GM23248 (cell line): ENCODE results near the gene MCTP2. TPM values are rescaled to one million over a fixed set of nuclear protein-coding genes. Genes with fewer than 3 reads are reported as not detected.

Experiments used
- DNase-seq: peaks from one replicate; pipeline ENCODE4 v3.0.0-alpha.2; 2015
- H2AFZ ChIP-seq: fragments of 200-600 bp; sonication (generic); 2 replicates; pipeline ENCODE4 v1.6.1; 2016; ENCODE audit warnings: antibody characterized with exemption
- H3F3A ChIP-seq: fragments of 200-600 bp; sonication (generic); 2 replicates; pipeline ENCODE4 v1.6.1; 2016; ENCODE audit warnings: mild to moderate bottlenecking, antibody characterized with exemption, mixed run types; ENCODE audit not compliant: insufficient read depth
- H3K27ac ChIP-seq: fragments of 200-600 bp; sonication (generic); 2 replicates; pipeline ENCODE4 v1.5.1; 2016; ENCODE audit warnings: mild to moderate bottlenecking
- H3K27me3 ChIP-seq: fragments of 200-600 bp; sonication (generic); replicated peaks from 2 replicates; pipeline ENCODE4 v1.6.1; 2016; ENCODE audit warnings: mild to moderate bottlenecking; ENCODE audit not compliant: insufficient read depth
- H3K36me3 ChIP-seq: fragments of 200-600 bp; sonication (generic); 2 replicates; pipeline ENCODE4 v1.6.1; 2016; ENCODE audit warnings: low read depth, mild to moderate bottlenecking
- H3K4me1 ChIP-seq: fragments of 200-600 bp; sonication (generic); 2 replicates; pipeline ENCODE4 v1.6.1; 2016; ENCODE audit warnings: mild to moderate bottlenecking; ENCODE audit not compliant: insufficient read depth
- H3K4me2 ChIP-seq: fragments of 200-600 bp; sonication (generic); one replicate; pipeline ENCODE4 v1.6.1; 2016; ENCODE audit warnings: mild to moderate bottlenecking; ENCODE audit not compliant: unreplicated experiment
- H3K4me3 ChIP-seq: fragments of 200-600 bp; sonication (generic); 2 replicates; pipeline ENCODE4 v1.5.1; 2016; ENCODE audit warnings: mild to moderate bottlenecking
- H3K79me2 ChIP-seq: fragments of 200-600 bp; sonication (generic); 2 replicates; pipeline ENCODE4 v1.6.1; 2016; ENCODE audit warnings: mild to moderate bottlenecking; ENCODE audit not compliant: insufficient read depth
- H3K9ac ChIP-seq: fragments of 200-600 bp; sonication (generic); 2 replicates; pipeline ENCODE4 v1.6.1; 2016; ENCODE audit warnings: mild to moderate bottlenecking
- H3K9me2 ChIP-seq: fragments of 200-600 bp; sonication (generic); 2 replicates; pipeline ENCODE4 v1.6.1; 2016; ENCODE audit warnings: mixed run types, mild to moderate bottlenecking, moderate library complexity; ENCODE audit not compliant: insufficient read depth
- H3K9me3 ChIP-seq: fragments of 200-600 bp; sonication (generic); one replicate; pipeline ENCODE4 v1.6.1; 2017; ENCODE audit warnings: low read depth
- H4K20me1 ChIP-seq: fragments of 200-600 bp; sonication (generic); 2 replicates; pipeline ENCODE4 v1.6.0; 2016; ENCODE audit not compliant: insufficient read depth
- EZH2 ChIP-seq: fragments of 200-600 bp; sonication (generic); IDR thresholded peaks from 2 replicates; pipeline ENCODE4 v1.6.1; 2018; ENCODE audit warnings: antibody characterized with exemption, mild to moderate bottlenecking; ENCODE audit not compliant: insufficient read depth, poor library complexity, severe bottlenecking
- EZH2phosphoT487 ChIP-seq: fragments of 200-600 bp; sonication (generic); IDR thresholded peaks from 2 replicates; pipeline ENCODE4 v1.6.1; 2018; ENCODE audit warnings: antibody characterized with exemption, moderate library complexity, mild to moderate bottlenecking, low read depth; ENCODE audit not compliant: insufficient read depth
- WGBS, 2 experiments: methylation state at CpG; one replicate each; pipeline ENCODE4 v1.1.6; 2015 to 2017; ENCODE audit warnings: low lambda C conversion rate in 2 of 2, low coverage in 1 of 2; ENCODE audit errors: missing lambda C conversion rate in 2 of 2; 5-methylcytosine and 5-hydroxymethylcytosine counted together
- in situ Hi-C: fragments of 300-500 bp; cut with MboI; formaldehyde crosslinking; loops from 2 replicates; pipeline ENCODE4 v1.15.0; 2020
- polyA plus RNA-seq: library from polyadenylated mRNA; unstranded; fragments of >200 nt; fragmentation: Nextera tagmentation; extraction: Ambion mirVana; gene quantifications from 2 replicates; pipeline ENCODE4 v1.2.1, GENCODE V29; 2016
- total RNA-seq: library from RNA; depleted of rRNA; stranded (reverse); fragments of >200 nt; shearing (Covaris generic); gene quantifications from 2 replicates; pipeline ENCODE4 v1.2.3, GENCODE V29; 2014

Gene MCTP2
- total and polyA plus RNA-seq, 2 experiments from 2014 or later, result 0.70 to 0.97 TPM

DNA sequence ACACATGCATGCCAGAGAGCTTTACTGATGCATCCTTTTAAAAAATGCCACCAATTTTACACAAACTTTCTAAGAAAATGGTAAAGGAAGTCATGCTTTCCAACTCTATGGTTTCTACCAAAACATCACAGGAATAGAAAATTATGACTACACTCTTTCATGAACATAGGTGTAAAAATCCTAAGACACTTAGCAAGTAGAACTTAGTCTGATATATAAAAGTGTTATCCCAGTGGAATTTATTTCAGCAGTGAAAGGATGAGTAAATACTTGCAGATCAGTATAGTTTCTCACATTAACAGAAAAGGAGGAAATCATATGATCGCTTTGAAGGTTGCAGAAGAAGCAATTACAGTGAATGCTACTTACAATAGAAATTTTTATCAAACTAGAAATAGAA is 43.4 kb downstream of the MCTP2 start:
- H3K9me3 ChIP-seq, result no peaks in the 10 kb centered on the region
- H3K9ac ChIP-seq, result no peak overlapping the region
- H3K27ac ChIP-seq, result no peak overlapping the region
- H2AFZ ChIP-seq, result no peak overlapping the region
- H3K79me2 ChIP-seq, result no peaks in the 10 kb centered on the region
- no peak for TF ChIP-seq EZH2phosphoT487
- no peak for TF ChIP-seq EZH2
- H3F3A ChIP-seq, result no peaks in the 10 kb centered on the region
- in situ Hi-C loops, result no loop called here
- H3K9me2 ChIP-seq, result no peaks in the 10 kb centered on the region
- no peaks in the 10 kb centered on the region for H3K36me3 ChIP-seq
- H3K4me2 ChIP-seq, result no peak overlapping the region
- no peaks in the 10 kb centered on the region for H3K27me3 ChIP-seq
- H3K4me3 ChIP-seq, result no peak overlapping the region
- H4K20me1 ChIP-seq, result no peaks in the 10 kb centered on the region
- no peak for DNase-seq
- 81 to 88% methylated on average over 1 of the region's 1 CpG for WGBS, 2 experiments
- H3K4me1 ChIP-seq, result no peaks in the 10 kb centered on the region

DNA sequence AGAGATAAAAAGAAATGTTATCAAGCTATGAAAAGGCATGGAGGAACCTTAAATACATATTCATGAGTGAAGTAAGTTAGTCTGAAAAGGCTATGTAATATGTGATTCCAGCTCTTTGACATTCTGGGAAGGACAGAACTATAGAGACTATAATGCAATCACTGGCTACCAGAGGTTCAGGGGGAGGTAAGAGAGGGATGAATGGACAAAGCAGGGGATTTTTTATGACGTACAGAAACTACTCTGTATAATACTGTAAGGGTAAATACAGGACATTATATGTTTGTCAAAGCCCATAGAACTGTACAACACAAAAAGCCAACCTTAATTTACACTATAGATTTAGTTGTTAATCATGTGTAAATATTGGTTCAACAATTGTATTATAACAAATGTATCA is 46.1 kb downstream of the MCTP2 start:
- WGBS, 2 experiments, result 24 to 56% methylated on average over 1 of the region's 1 CpG
- Histone ChIP-seq H4K20me1 (no peaks in the 10 kb centered on the region), H3K9me2 (no peaks in the 10 kb centered on the region), H3K36me3 (no peaks in the 10 kb centered on the region), H3K79me2 (no peaks in the 10 kb centered on the region), H3K4me3 (no peak overlapping the region), H3K4me2 (no peak overlapping the region), H3K27ac (no peak overlapping the region), H3K9me3 (no peaks in the 10 kb centered on the region), H3K27me3 (no peaks in the 10 kb centered on the region), H3K4me1 (no peaks in the 10 kb centered on the region), H3F3A (no peaks in the 10 kb centered on the region), H2AFZ (no peak overlapping the region), H3K9ac (no peak overlapping the region)
- no peak for TF ChIP-seq EZH2
- no peak for TF ChIP-seq EZH2phosphoT487
- no peak for DNase-seq
- in situ Hi-C loops, result no loop called here

- Histone ChIP-seq H3K27me3 (no peaks in the 10 kb centered on the region), H3K9ac (no peak overlapping the region), H3K27ac (no peak overlapping the region), H3K79me2 (no peaks in the 10 kb centered on the region), H3F3A (no peaks in the 10 kb centered on the region), H4K20me1 (no peaks in the 10 kb centered on the region), H3K36me3 (no peaks in the 10 kb centered on the region), H3K9me3 (no peaks in the 10 kb centered on the region), H3K9me2 (no peaks in the 10 kb centered on the region), H2AFZ (no peak overlapping the region), H3K4me1 (no peaks in the 10 kb centered on the region), H3K4me2 (no peak overlapping the region), H3K4me3 (no peak overlapping the region)
- TF ChIP-seq EZH2, result no peak
- no peak for TF ChIP-seq EZH2phosphoT487
- 70 to 73% methylated on average over 2 of the region's 2 CpGs for WGBS, 2 experiments
- in situ Hi-C loops, result no loop called here
- DNase-seq, result no peak
These were observed 48.4 kb downstream of the MCTP2 start for GRCh38 chr15:94279736-94280135.

DNA sequence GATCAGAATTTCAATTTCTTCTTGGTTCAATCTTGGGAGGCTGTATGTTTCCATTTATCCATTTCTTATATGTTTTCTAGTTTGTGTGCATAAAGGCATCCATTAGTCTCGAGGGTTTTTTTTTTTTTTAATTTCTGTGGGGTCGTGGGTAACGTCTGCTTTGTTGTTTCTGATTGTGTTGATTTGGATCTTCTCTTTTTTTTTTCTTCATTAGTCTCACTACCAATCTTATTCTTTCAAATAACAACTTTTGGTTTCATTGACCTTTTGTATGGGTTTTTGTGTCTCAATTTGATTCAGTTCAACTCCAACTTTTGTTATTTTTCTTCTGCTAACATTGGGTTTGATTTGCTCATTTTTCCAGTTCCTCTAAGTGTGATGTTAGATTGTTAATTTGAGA is 48.9 kb downstream of the MCTP2 start:
- no peaks in the 10 kb centered on the region for H3K4me1 ChIP-seq
- H3K9me2 ChIP-seq, result no peaks in the 10 kb centered on the region
- in situ Hi-C loops, result no loop called here
- H4K20me1 ChIP-seq, result no peaks in the 10 kb centered on the region
- no peak overlapping the region for H2AFZ ChIP-seq
- H3K27ac ChIP-seq, result no peak overlapping the region
- no peak overlapping the region for H3K4me3 ChIP-seq
- H3K27me3 ChIP-seq, result no peaks in the 10 kb centered on the region
- H3K36me3 ChIP-seq, result no peaks in the 10 kb centered on the region
- H3K9ac ChIP-seq, result no peak overlapping the region
- H3K9me3 ChIP-seq, result no peaks in the 10 kb centered on the region
- H3K4me2 ChIP-seq, result no peak overlapping the region
- 57 to 67% methylated on average over 3 of the region's 3 CpGs for WGBS, 2 experiments
- TF ChIP-seq EZH2phosphoT487 (no peak), EZH2 (no peak)
- DNase-seq, result no peak
- H3K79me2 ChIP-seq, result no peaks in the 10 kb centered on the region
- H3F3A ChIP-seq, result no peaks in the 10 kb centered on the region

DNA sequence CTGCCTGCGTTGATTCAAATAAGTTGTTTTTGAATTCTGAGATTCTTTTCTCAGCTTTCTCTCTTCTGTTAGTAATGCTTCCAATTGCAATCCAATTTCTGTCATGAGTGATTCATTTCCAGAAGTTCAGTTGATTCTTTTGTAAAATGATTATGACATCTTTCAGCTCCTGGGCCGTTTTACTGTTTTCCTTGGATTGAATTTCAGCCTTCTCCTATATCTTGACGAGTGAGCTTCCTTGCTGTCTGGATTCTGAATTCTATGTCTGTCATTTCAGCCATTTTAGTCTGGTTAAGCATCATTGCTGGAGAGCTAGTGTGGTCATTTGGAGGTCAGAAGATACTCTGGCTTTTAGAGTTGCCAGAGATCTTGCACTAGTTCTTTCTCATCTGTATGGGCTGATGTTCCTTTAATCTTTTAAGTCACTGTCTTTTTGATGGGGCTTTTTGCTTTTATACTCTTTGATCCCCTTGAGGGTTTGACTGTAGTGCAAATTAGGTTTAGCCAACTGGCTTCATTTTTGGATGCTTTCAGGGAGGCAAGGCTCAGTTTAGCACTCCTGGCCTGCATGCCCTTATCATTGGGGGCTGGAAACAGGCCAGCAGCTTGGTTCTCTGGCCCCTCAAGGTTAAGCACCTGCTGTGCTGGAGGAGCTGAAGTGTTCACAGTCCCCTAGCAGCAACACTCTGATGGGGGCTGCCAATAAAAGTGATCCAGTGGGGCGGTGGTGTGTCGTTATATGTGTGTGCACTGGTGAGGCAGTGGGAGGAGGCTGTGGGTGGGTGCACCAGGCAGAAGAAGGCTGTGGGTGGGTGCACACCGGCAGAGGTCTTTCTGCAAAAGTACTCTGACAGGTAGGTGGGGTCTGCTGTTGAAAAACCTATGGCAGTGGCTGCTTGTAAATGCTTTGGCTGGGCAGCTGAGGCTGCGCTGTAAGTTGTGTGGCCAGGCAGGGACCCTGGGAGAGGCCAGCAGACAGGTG is 51.2 kb downstream of the MCTP2 start:
- Histone ChIP-seq H3K4me1 (no peaks in the 10 kb centered on the region), H3K9me2 (no peaks in the 10 kb centered on the region), H3K27ac (no peak overlapping the region), H3K9ac (no peak overlapping the region), H3K9me3 (no peaks in the 10 kb centered on the region), H3K36me3 (no peaks in the 10 kb centered on the region), H3K27me3 (no peaks in the 10 kb centered on the region), H3K4me2 (no peak overlapping the region), H4K20me1 (no peaks in the 10 kb centered on the region), H3K79me2 (no peaks in the 10 kb centered on the region), H3K4me3 (no peak overlapping the region), H2AFZ (no peak overlapping the region), H3F3A (no peaks in the 10 kb centered on the region)
- no peak for DNase-seq
- in situ Hi-C loops, result no loop called here
- TF ChIP-seq EZH2 (no peak), EZH2phosphoT487 (no peak)
- WGBS, 2 experiments, result 32 to 36% methylated on average over 7 of the region's 7 CpGs
